NCI-H128 (cell line): ENCODE data around the gene SNCG.
"Not testable (repeated sequence)": the region's sequence is repeated elsewhere in the genome, so short reads cannot be mapped to it uniquely, and the experiment has no call there.

Experiments
- DNase-seq: peaks from one replicate; lab custom pipeline; 2025; ENCODE audit not compliant: unreplicated experiment; lab: John Stamatoyannopoulos, UW

SNCG gene

GRCh38 chr10:86958116-86958900 lies at the start of gene SNCG:
SNCG (plus strand) TSS chr10:86958599; CDS start chr10:86958698, 99 bp downstream.
- DNase-seq, result no peak

GRCh38 chr10:86914734-86915133 lies 43.7 kb upstream of the SNCG start:
- DNase-seq, result no peak

GRCh38 chr10:86918022-86918471 lies 40.4 kb upstream of the SNCG start:
- DNase-seq, result no peak

GRCh38 chr10:86922553-86922961 lies 35.8 kb upstream of the SNCG start:
- no peak for DNase-seq

- DNase-seq, result no peak
Observed at GRCh38 chr10:86929468-86930380, 28.7 kb upstream of the SNCG start.

GRCh38 chr10:86931872-86932271 lies 26.5 kb upstream of the SNCG start:
- no peak for DNase-seq

- DNase-seq, result no peak
Observed at GRCh38 chr10:86932674-86933073, 25.7 kb upstream of the SNCG start.

GRCh38 chr10:86934162-86934711 lies 24.2 kb upstream of the SNCG start:
- DNase-seq, result not testable (repeated sequence)

- no peak for DNase-seq
Observed at GRCh38 chr10:86936661-86937501, 21.5 kb upstream of the SNCG start.

- no peak for DNase-seq
Observed at GRCh38 chr10:86937502-86938154, 20.8 kb upstream of the SNCG start.

GRCh38 chr10:86938260-86938659 lies 20.1 kb upstream of the SNCG start:
- DNase-seq, result no peak

- DNase-seq, result not testable (repeated sequence)
Observed at GRCh38 chr10:86940076-86940475, 18.3 kb upstream of the SNCG start.

- no peak for DNase-seq
Observed at GRCh38 chr10:86940677-86941076, 17.7 kb upstream of the SNCG start.

GRCh38 chr10:86941426-86941825 lies 17.0 kb upstream of the SNCG start:
- no peak for DNase-seq

- DNase-seq, result no peak
Observed at GRCh38 chr10:86941991-86942421, 16.4 kb upstream of the SNCG start.

- DNase-seq, result no peak
Observed at GRCh38 chr10:86942441-86943315, 15.7 kb upstream of the SNCG start.

GRCh38 chr10:86943316-86944030 lies 14.9 kb upstream of the SNCG start:
- no peak for DNase-seq

- no peak for DNase-seq
Observed at GRCh38 chr10:86944031-86944419, 14.4 kb upstream of the SNCG start.

GRCh38 chr10:86944471-86944870 lies 13.9 kb upstream of the SNCG start:
- DNase-seq, result no peak
